GM19463 (cell line): ENCODE data around the gene CADPS2.

Experiments
- ATAC-seq: cut with Tn5 transposase; IDR thresholded peaks from one replicate; pipeline ENCODE4 v1.9.1; 2021; ENCODE audit warnings: mild to moderate bottlenecking, moderate library complexity; ENCODE audit not compliant: unreplicated experiment

CADPS2 gene

GRCh38 chr7:122789156-122789555, 97.1 kb downstream of the CADPS2 start:
- no peak for ATAC-seq

- no peak for ATAC-seq
Observed at GRCh38 chr7:122770686-122771335, 115.4 kb downstream of the CADPS2 start.

- ATAC-seq = no peak
Observed at GRCh38 chr7:122768827-122769226, 117.4 kb downstream of the CADPS2 start.

- no peak for ATAC-seq
Observed at GRCh38 chr7:122767339-122767738, 118.9 kb downstream of the CADPS2 start.

- no peak for ATAC-seq
Observed at GRCh38 chr7:122766593-122766992, 119.7 kb downstream of the CADPS2 start.

- no peak for ATAC-seq
Observed at GRCh38 chr7:122764902-122765301, 121.4 kb downstream of the CADPS2 start.

GRCh38 chr7:122764020-122764419, 122.2 kb downstream of the CADPS2 start:
- no peak for ATAC-seq

GRCh38 chr7:122762071-122762470, 124.2 kb downstream of the CADPS2 start:
- ATAC-seq = no peak

- ATAC-seq = no peak
Observed at GRCh38 chr7:122758501-122758900, 127.8 kb downstream of the CADPS2 start.

- ATAC-seq = no peak
Observed at GRCh38 chr7:122756860-122757259, 129.4 kb downstream of the CADPS2 start.

GRCh38 chr7:122755696-122756095, 130.6 kb downstream of the CADPS2 start:
- no peak for ATAC-seq

GRCh38 chr7:122752583-122752982, 133.7 kb downstream of the CADPS2 start:
- ATAC-seq = no peak

- no peak for ATAC-seq
Observed at GRCh38 chr7:122750389-122750788, 135.9 kb downstream of the CADPS2 start.

GRCh38 chr7:122748195-122748594, 138.1 kb downstream of the CADPS2 start:
- ATAC-seq = no peak

- no peak for ATAC-seq
Observed at GRCh38 chr7:122746948-122747347, 139.3 kb downstream of the CADPS2 start.

- no peak for ATAC-seq
Observed at GRCh38 chr7:122743211-122743610, 143.0 kb downstream of the CADPS2 start.

- ATAC-seq = no peak
Observed at GRCh38 chr7:122738947-122739346, 147.3 kb downstream of the CADPS2 start.

GRCh38 chr7:122736183-122736582, 150.1 kb downstream of the CADPS2 start:
- no peak for ATAC-seq

- no peak for ATAC-seq
Observed at GRCh38 chr7:122727759-122728158, 158.5 kb downstream of the CADPS2 start.

- ATAC-seq = no peak
Observed at GRCh38 chr7:122727354-122727753, 158.9 kb downstream of the CADPS2 start.

- no peak for ATAC-seq
Observed at GRCh38 chr7:122726881-122727280, 159.4 kb downstream of the CADPS2 start.

GRCh38 chr7:122724366-122724765, 161.9 kb downstream of the CADPS2 start:
- ATAC-seq = no peak

GRCh38 chr7:122719010-122719578, 167.2 kb downstream of the CADPS2 start:
- no peak for ATAC-seq
